HG03354 (cell line): ENCODE data around the gene TMED6.
"Not testable (repeated sequence)": the region's sequence is repeated elsewhere in the genome, so short reads cannot be mapped to it uniquely, and the experiment has no call there.

Experiments
- ATAC-seq: cut with Tn5 transposase; IDR thresholded peaks from one replicate; pipeline ENCODE4 v1.9.1; 2021; ENCODE audit warnings: mild to moderate bottlenecking; ENCODE audit not compliant: unreplicated experiment, poor library complexity, severe bottlenecking

TMED6 gene

DNA sequence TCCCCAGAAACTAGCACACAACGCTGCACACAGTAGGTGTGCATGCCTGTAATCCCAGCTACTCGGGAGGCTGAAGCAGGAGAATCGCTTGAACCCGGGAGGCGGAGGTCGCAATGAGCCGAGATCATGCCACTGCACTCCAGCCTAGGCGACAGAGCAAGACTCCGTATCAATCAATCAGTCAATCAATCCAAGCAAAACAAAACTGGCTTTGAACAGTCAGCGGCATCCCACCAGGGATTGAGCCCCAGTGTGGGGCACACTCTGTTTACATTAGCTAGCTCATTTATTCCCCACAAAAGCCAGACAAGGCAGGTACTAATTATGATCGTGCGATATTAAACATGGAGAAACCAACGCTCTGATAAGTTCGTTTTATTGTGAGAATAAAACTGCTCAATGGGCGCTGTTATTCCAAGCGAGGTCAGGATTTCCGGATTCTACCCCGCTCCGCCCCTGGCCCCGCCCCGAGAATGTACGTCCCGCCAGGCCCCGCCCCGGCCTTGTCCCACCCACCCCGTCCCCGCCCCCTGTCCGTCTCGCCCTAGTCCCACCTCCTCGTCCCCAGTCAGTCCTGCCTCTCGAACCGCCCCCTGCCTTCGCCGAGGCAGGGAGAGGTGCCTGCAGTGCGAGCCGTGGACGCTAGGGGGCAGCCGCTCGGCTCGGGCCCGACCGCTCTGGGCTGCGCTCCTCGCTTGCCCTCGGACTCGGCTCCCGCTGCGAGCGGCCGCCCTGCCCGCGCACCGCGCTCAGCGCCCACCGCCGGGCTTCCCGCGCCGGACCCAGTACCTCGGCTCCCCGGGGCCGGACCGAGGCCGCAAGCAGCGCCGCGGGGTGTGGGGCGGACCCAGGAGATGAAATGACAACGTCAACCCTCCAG is 40.7 kb downstream of the TMED6 start, which contains the start of gene VPS4A:
TSS of gene VPS4A (plus strand) at position 698 of the 880 bp plus-strand sequence. CDS start at position 860, 162 bp downstream.
- peak; percentile 97 for ATAC-seq

- no peak for ATAC-seq
Observed at GRCh38 chr16:69309316-69309715, 42.3 kb downstream of the TMED6 start.

GRCh38 chr16:69307856-69308255 is 43.7 kb downstream of the TMED6 start:
- no peak for ATAC-seq

DNA sequence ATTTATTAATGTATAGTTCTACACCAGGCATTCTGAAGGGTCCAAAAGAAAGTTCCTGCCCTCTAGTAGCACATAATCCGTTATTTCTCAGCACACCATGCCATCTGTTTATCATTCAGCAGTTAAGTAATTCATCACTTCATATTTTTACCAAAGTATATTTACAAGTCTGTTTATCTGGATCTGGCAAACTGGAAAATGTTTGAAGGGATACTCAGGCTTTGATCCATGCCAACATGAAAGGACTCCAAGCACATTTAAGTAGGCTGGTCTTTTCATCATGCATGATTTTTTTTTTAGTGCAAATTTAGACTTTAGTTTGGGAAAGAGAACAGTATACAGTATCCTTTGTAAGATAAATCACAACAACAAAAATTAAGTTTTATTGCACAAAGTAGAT is 44.5 kb downstream of the TMED6 start:
- ATAC-seq, result no peak

DNA sequence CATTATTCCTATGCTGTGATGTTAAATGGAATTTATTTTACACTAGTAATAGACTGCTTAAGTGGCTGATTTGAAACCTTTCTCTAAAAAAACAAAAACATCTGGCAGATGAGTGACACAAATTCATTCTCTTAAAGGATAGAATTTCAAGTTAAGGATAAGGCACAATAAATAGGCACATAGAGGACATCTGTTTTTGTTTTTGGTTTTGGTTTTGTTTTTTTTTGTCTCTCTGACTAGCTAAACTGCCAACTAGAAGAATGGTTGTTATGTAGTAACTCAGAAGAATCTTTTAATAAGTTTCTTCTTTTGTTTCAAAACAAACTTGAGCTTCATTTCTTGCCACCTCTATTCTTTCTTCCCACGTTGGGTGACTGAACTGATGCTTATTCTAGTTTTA is 45.6 kb downstream of the TMED6 start:
- ATAC-seq, result no peak

DNA sequence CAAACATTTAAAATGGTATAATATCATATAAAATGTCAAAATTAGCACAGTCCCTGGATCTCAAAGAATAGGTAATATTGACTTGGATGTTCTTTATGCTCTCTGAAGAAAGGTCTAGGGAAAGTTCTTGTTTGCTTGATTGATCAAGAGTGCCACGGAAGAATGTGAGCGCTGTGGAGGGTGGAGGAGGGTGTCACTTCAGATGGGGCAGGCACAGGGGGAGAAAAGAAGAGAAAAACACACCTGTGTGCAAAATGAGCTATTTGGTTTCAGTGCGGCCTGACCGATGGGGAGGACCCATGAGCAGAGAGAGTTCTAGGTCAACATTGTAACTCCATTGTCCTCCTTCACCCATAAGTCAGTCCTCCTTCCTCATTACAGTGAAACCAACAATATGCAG is 49.3 kb downstream of the TMED6 start:
- ATAC-seq, result no peak

- no peak for ATAC-seq
Observed at GRCh38 chr16:69301861-69302260, 49.7 kb downstream of the TMED6 start.

GRCh38 chr16:69301187-69301586 is 50.4 kb downstream of the TMED6 start:
- ATAC-seq, result no peak

DNA sequence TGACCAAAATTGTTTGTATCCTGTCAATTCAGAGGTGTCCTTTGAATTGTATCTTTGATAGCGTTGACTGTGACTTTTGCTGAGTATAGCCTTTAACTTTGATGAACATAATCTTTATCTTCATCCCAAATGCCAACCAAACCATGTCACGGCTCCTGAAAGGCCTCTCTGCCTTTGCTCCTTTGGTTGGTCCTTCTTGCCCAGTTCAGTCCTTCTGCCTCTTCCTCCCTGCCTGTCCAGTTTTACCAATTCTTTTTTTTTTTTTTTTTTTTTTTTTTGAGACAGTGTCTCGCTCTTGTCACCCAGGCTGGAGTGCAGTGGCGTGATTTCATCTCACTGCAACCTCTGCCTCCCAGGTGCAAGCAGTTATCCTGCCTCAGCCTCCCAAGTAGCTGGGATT is 53.3 kb downstream of the TMED6 start:
- ATAC-seq, result no peak

DNA sequence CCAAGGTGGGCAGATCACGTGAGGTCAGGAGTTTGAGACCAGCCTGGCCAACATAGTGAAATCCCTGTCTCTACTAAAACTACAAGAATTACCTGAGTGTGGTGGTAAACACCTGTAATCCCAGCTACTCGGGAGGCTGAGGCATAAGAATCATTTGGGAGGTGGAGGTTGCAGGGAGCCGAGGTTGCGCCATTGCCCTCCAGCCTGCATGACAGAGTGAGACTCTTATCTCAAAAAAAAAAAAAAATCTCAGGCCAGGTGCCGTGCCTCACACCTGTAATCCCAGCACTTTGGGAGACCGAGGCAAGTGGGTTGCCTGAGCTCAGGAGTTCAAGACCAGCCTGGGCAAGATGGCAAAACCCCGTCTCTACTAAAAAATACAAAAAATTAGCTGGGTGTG is 54.8 kb downstream of the TMED6 start:
- not testable (repeated sequence) for ATAC-seq

GRCh38 chr16:69294051-69294450 is 57.5 kb downstream of the TMED6 start:
- ATAC-seq, result no peak

DNA sequence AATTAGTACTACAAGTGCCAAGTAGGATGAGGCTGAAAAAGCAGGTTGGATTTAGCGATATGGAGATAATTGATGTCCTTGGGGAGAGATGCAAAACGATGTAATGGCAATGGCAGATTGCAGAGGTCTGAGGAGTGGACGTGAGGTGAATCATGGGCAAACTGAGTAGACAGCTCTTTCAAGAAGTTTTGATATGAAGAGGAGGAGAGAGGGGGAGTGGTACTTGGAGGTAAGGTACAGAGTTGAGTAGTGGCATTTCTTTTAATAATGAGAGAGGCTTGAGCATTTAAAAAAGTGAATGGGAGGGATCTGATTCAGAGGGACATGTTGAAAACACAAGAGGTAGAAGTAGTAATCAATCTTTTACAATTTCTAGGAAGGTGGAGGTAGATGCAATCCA is 58.2 kb downstream of the TMED6 start:
- no peak for ATAC-seq
